Gastroesophageal sphincter (tissue), 3 donors: ENCODE data around the gene SH2D5.

Experiments used
- CTCF ChIP-seq, 4 experiments: fragments of 200-600 bp in 2 of 4; fragments of 450-650 bp in 2 of 4; sonication (generic) in 1 of 4; IDR thresholded peaks; one replicate each; pipeline ENCODE4 v1.5.1; 2017 to 2019; ENCODE audit warnings: antibody characterized with exemption in 4 of 4, mild to moderate bottlenecking in 2 of 4, moderate library complexity in 2 of 4
- EP300 ChIP-seq: sonication (generic); formaldehyde crosslinking; IDR thresholded peaks from one replicate; pipeline ENCODE4 v1.6.1; 2017; ENCODE audit warnings: antibody characterized with exemption, mild to moderate bottlenecking
- POLR2A ChIP-seq, 2 donors: fragments of 450-650 bp; IDR thresholded peaks; one replicate each; pipeline ENCODE4 v1.6.1; 2017; ENCODE audit warnings: antibody characterized with exemption in 2 of 2, mild to moderate bottlenecking in 2 of 2, moderate library complexity in 1 of 2
- POLR2AphosphoS5 ChIP-seq: sonication (generic); formaldehyde crosslinking; IDR thresholded peaks from one replicate; pipeline ENCODE4 v1.6.1; 2017; ENCODE audit warnings: antibody characterized with exemption

GRCh38 chr1:20703124-20703756 lies 29.3 kb downstream of the SH2D5 start:
- TF ChIP-seq CTCF (IDR thresholded peaks at IDR 0.05) (no peak), POLR2A (IDR thresholded peaks at IDR 0.05) (no peak), EP300 (no peak), POLR2AphosphoS5 (no peak)
